Omental fat pad (tissue), 4 donors: ENCODE data around the gene MAPK10. TPM values are rescaled to one million over a fixed set of nuclear protein-coding genes. Genes with fewer than 3 reads are reported as not detected.

Experiments used
- ATAC-seq: fragments of 150-250 bp; one replicate; pipeline ENCODE4 v1.9.1; 2016; ENCODE audit warnings: mild to moderate bottlenecking, moderate library complexity; ENCODE audit not compliant: low FRiP score
- DNase-seq: peaks from one replicate; pipeline ENCODE4 v3.0.0-alpha.2; 2019; ENCODE audit warnings: low spot score
- CTCF ChIP-seq, 3 donors: fragments of 450-650 bp; IDR thresholded peaks; one replicate each; pipeline ENCODE4 v1.5.1; 2016 to 2017; ENCODE audit warnings: antibody characterized with exemption in 3 of 3, mild to moderate bottlenecking in 3 of 3, moderate library complexity in 2 of 3
- total RNA-seq, 4 donors: library from RNA; depleted of rRNA; stranded (reverse); fragments of >200 nt; gene quantifications; one replicate each; pipeline ENCODE4 v1.1.0, GENCODE V29; 2016

The MAPK10 gene
- total RNA-seq, 4 donors from 2014 or later: 38.5 to 51.3 (median 41.4) TPM

DNA sequence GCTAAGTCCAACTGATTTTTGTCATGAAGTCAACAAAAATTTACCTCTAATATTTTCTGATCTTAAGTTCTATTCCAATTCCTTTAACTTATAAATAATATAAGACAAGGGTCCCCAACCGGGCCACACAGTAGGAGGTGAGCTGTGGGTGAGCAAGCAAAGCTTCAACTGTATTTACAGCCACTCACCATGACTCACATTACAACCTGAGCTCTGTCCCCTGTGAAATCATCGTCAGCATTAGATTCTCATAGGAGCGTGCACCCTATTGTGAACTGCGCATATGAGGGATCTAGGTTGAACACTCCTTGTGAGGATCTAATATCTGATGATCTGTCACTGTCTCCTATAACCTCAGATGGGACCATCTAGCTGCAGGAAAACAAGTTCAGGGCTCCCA is 227.4 kb downstream of the MAPK10 start:
- ATAC-seq (no peak), DNase-seq (no peak)
- no peak for TF ChIP-seq CTCF (IDR thresholded peaks at IDR 0.05)

- DNase-seq (no peak), ATAC-seq (no peak)
- TF ChIP-seq CTCF (IDR thresholded peaks at IDR 0.05): no peak
These were observed 228.4 kb downstream of the MAPK10 start for GRCh38 chr4:86131456-86131855.

DNA sequence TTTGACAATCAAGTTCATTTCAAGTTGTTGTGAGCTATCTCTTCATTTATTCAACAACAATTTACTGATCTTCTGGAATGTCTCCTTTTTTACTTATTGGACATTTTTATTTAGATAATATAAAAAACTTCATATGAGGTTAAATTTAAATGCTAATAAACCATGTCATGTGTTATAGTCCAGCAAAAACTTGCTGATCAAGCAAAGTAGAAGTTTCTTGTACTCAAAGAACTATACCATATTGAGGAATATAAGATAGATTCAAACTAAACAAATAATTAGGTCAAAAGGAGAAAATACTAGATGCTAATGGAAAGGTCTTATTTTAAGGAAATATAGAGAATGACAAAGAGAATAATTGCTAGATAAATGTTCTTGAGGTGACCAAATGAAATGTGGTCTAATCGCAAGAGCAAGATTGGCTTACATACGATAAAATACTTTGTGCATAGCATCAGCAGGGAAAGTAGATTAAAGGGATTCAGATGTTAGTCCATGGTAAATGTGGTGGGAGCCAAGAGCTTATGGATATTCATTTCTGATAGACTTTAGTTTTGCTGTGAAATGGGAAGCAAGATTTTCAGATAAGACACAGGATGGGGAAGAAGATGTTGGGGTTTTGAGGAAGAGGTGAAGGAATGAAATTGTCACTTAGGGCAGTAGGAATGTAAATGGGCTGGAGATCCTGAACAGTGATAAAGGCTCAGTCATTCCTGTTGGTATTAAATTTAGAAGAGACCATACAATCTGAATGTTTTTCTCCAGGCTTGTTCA is 229.5 kb downstream of the MAPK10 start:
- ATAC-seq (no peak), DNase-seq (no peak)

GRCh38 chr4:86129546-86129945 is 230.3 kb downstream of the MAPK10 start:
- ATAC-seq: no peak
- no peak for TF ChIP-seq CTCF (IDR thresholded peaks at IDR 0.05)

More for the DNA sequence above, 229.5 kb downstream of the MAPK10 start:
- TF ChIP-seq CTCF (IDR thresholded peaks at IDR 0.05): no peak

DNA sequence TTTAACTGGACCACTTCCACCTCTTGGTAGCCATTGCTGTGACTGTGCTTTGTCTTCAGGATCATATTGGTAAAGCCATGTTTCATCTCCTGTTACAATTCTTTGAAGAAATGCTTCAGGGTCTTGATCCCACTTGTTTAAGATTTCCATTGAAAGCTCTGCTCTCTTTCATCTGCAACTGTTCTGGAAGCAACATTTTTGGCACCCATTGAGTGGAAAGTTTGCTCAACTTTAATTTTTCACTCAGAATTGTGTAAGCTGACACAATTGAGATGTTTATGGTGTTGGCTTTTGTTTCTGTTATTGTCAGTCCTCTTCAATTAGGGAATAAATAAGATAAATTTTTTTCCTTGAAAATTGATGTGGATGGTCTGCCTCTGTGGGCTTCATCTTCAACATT is 237.4 kb downstream of the MAPK10 start:
- DNase-seq: no peak
- no peak for ATAC-seq
- no peak for TF ChIP-seq CTCF (IDR thresholded peaks at IDR 0.05)

More at GRCh38 chr4:86129546-86129945, 230.3 kb downstream of the MAPK10 start:
- DNase-seq: no peak

- no peak for TF ChIP-seq CTCF (IDR thresholded peaks at IDR 0.05)
- ATAC-seq (no peak), DNase-seq (no peak)
These were observed 241.1 kb downstream of the MAPK10 start for GRCh38 chr4:86118711-86119110.

DNA sequence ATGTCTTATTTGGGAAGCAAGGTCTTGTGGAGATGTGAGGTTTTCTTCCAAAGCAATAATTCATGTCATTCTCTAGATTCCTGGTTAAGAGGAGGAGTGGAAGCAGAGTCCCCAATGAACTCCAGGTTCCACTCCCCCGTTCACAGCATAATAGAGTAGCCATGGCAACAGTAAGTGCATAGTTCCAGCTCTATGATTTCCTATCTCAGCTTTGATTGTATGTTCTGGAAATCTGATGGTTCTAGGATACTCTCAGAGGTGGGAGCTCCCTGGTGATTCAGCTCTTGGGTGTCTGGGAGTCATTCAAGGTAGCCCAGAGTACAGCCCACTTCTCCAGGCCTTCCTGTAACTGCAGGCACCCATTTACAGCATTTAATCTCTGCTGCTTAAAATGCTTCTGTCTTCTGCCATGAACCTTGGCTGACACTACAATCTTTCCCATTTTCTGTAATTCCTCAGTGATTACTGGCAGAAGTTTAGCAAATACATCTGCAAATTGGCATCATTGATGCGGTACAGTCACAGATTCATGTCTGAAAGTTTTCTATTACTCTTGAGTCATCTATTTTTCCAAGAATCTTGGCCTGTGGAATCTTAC is 242.0 kb downstream of the MAPK10 start:
- no peak for TF ChIP-seq CTCF (IDR thresholded peaks at IDR 0.05)
- DNase-seq: no peak
- peak; percentile 96 for ATAC-seq
